Calu3 (cell line): Measurements from ENCODE around the gene EEIG2. TPM values are rescaled to one million over a fixed set of nuclear protein-coding genes. Genes with fewer than 3 reads are reported as not detected.
"Not testable (repeated sequence)": the region's sequence is repeated elsewhere in the genome, so short reads cannot be mapped to it uniquely, and the experiment has no call there.

ENCODE experiments used
- BruUV-seq: library from RNA; stranded (reverse); fragments of 400-500 nt; replicated peaks from 2 replicates; lab custom pipeline; 2021; lab: Mats Ljungman, UMichigan
- CTCF ChIA-PET: fragments of 300-600 bp; sonication (Branson Sonifier 250); formaldehyde crosslinking; loops from one replicate; lab custom pipeline; 2022; ENCODE audit warnings: antibody characterized with exemption; lab: Charles Lee
- DNase-seq: peaks from one replicate; pipeline ENCODE4 v3.0.0; 2022
- H3K27ac Mint-ChIP-seq: one replicate; pipeline ENCODE4 v1.8.0; 2022; ENCODE audit warnings: mixed read lengths; ENCODE audit not compliant: unreplicated experiment
- H3K27me3 Mint-ChIP-seq: one replicate; pipeline ENCODE4 v1.8.0; 2022; ENCODE audit warnings: mixed read lengths; ENCODE audit not compliant: unreplicated experiment
- H3K36me3 Mint-ChIP-seq: one replicate; pipeline ENCODE4 v1.8.0; 2022; ENCODE audit warnings: mild to moderate bottlenecking, moderate library complexity, mixed read lengths; ENCODE audit not compliant: insufficient read depth, unreplicated experiment
- H3K4me1 Mint-ChIP-seq: one replicate; pipeline ENCODE4 v1.8.0; 2022; ENCODE audit warnings: mild to moderate bottlenecking, low read depth, mixed read lengths; ENCODE audit not compliant: unreplicated experiment
- H3K4me3 Mint-ChIP-seq: one replicate; pipeline ENCODE4 v1.8.0; 2022; ENCODE audit warnings: mild to moderate bottlenecking, low read depth, moderate library complexity, mixed read lengths; ENCODE audit not compliant: unreplicated experiment
- H3K9me3 Mint-ChIP-seq: one replicate; pipeline ENCODE4 v1.8.0; 2022; ENCODE audit warnings: low read depth, mixed read lengths; ENCODE audit not compliant: unreplicated experiment
- intact Hi-C: fragments of 100-400 bp; cut with micrococcal nuclease; formaldehyde crosslinking; loops from one replicate; pipeline ENCODE4 v1.10.0; 2022; ENCODE audit not compliant: unreplicated experiment
- total RNA-seq: library from RNA; stranded (reverse); gene quantifications from 2 replicates; pipeline ENCODE4 v1.2.3, GENCODE V29; 2022
- TF ChIP-seq, protein P1 (sequence below): fragments of 200-600 bp; IDR thresholded peaks from one replicate; pipeline ENCODE4 v1.8.0; 2022; ENCODE audit warnings: antibody characterized with exemption; ENCODE audit not compliant: unreplicated experiment

EEIG2 gene
- total RNA-seq, 1 experiment from 2014 or later = 13.6 TPM

DNA sequence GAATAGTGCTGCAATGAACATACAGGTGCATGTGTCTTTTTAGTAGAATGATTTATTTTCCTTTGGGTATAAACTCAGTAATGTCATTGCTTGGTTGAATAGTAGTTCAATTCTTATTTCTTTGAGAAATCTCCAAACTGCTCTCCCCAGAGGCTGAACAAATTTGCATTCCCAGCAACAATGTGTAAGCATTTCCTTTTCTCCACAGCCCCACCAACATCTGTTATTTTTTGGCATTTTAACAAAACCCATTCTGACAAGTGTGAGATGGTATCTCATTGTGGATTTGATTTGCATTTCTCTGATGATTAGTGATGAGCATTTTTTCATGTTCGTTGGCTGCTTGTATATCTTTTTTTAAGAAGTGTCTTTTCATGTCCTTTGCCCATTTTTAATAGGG lies 21.9 kb upstream of the EEIG2 start:
- no peaks in the 10 kb centered on the region for H3K36me3 Mint-ChIP-seq
- H3K4me1 Mint-ChIP-seq = peaks cover 8% of the 10 kb centered on the region
- H3K27me3 Mint-ChIP-seq = no peaks in the 10 kb centered on the region
- CTCF ChIA-PET = no interaction called here
- H3K27ac Mint-ChIP-seq = no peak overlapping the region
- no TSS peak for BruUV-seq
- H3K9me3 Mint-ChIP-seq = peaks cover 2% of the 10 kb centered on the region
- intact Hi-C loops = no loop called here
- DNase-seq = no peak
- TF ChIP-seq, protein P1, sequence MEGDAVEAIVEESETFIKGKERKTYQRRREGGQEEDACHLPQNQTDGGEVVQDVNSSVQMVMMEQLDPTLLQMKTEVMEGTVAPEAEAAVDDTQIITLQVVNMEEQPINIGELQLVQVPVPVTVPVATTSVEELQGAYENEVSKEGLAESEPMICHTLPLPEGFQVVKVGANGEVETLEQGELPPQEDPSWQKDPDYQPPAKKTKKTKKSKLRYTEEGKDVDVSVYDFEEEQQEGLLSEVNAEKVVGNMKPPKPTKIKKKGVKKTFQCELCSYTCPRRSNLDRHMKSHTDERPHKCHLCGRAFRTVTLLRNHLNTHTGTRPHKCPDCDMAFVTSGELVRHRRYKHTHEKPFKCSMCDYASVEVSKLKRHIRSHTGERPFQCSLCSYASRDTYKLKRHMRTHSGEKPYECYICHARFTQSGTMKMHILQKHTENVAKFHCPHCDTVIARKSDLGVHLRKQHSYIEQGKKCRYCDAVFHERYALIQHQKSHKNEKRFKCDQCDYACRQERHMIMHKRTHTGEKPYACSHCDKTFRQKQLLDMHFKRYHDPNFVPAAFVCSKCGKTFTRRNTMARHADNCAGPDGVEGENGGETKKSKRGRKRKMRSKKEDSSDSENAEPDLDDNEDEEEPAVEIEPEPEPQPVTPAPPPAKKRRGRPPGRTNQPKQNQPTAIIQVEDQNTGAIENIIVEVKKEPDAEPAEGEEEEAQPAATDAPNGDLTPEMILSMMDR = no peak
- no peak overlapping the region for H3K4me3 Mint-ChIP-seq

DNA sequence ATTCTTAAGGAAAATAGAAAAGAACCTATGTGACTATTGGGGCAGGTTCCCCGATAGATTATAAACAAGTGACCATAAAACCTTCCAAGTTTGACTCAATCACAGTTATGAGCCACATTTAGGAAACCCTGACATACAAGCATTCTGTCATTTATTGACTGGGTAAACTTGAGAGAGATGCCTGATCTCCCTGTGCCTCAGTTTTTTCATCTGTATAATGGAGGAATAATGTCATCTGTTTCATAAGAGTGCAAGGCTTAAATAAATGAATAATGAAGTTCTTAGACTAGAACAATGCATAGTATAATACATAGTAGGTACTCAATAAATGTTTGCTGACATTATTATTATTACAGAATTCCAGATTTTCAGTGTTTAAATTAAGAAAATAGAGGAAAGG lies 18.9 kb upstream of the EEIG2 start:
- no peaks in the 10 kb centered on the region for H3K4me1 Mint-ChIP-seq
- CTCF ChIA-PET = no interaction called here
- no peak overlapping the region for H3K27ac Mint-ChIP-seq
- H3K36me3 Mint-ChIP-seq = no peaks in the 10 kb centered on the region
- H3K4me3 Mint-ChIP-seq = no peak overlapping the region
- no TSS peak for BruUV-seq
- intact Hi-C loops = no loop called here
- no peaks in the 10 kb centered on the region for H3K27me3 Mint-ChIP-seq
- TF ChIP-seq, protein P1 = no peak
- H3K9me3 Mint-ChIP-seq = peaks cover 2% of the 10 kb centered on the region
- no peak for DNase-seq

DNA sequence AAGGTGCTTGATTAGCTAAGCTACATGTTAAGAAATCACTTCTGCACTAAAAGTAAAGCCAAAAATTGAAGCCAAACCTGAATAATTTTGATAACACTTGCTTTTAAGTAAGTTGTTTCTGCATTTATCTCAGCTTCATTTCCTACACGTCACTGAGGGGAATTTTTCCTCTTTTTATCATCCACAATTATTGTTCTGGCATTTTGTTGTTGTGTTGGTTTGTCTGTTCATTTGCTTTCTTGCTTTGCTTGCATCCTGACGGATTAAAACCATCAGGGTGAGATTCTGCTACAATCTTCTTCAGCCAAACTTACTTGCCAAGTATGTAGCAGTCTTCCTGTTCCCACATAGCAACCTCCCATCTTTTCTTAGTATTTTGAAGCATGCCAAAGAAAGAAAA lies 18.0 kb upstream of the EEIG2 start:
- intact Hi-C loops = no loop called here
- Mint-ChIP-seq H3K4me1 (no peaks in the 10 kb centered on the region), H3K9me3 (peaks cover 2% of the 10 kb centered on the region), H3K27me3 (no peaks in the 10 kb centered on the region), H3K36me3 (no peaks in the 10 kb centered on the region), H3K4me3 (no peak overlapping the region), H3K27ac (no peak overlapping the region)
- CTCF ChIA-PET = no interaction called here
- no peak for DNase-seq
- no TSS peak for BruUV-seq
- TF ChIP-seq, protein P1 = no peak

DNA sequence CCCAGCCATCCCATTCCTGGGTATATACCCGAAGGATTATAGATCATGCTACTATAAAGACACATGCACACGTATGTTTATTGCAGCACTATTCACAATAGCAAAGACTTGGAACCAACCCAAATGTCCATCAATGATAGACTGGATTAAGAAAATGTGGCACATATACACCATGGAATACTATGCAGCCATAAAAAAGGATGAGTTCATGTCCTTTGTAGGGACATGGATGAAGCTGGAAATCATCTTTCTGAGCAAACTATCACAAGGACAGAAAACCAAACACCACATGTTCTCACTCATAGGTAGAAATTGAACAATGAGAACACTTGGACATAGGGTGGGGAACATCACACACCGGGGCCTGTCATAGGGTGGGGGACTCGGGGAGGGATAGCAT lies 12.4 kb upstream of the EEIG2 start:
- H3K27ac Mint-ChIP-seq, H3K9me3 Mint-ChIP-seq, BruUV-seq, CTCF ChIA-PET, H3K4me1 Mint-ChIP-seq, H3K36me3 Mint-ChIP-seq, DNase-seq, H3K27me3 Mint-ChIP-seq, H3K4me3 Mint-ChIP-seq, intact Hi-C loops: not testable (repeated sequence)

DNA sequence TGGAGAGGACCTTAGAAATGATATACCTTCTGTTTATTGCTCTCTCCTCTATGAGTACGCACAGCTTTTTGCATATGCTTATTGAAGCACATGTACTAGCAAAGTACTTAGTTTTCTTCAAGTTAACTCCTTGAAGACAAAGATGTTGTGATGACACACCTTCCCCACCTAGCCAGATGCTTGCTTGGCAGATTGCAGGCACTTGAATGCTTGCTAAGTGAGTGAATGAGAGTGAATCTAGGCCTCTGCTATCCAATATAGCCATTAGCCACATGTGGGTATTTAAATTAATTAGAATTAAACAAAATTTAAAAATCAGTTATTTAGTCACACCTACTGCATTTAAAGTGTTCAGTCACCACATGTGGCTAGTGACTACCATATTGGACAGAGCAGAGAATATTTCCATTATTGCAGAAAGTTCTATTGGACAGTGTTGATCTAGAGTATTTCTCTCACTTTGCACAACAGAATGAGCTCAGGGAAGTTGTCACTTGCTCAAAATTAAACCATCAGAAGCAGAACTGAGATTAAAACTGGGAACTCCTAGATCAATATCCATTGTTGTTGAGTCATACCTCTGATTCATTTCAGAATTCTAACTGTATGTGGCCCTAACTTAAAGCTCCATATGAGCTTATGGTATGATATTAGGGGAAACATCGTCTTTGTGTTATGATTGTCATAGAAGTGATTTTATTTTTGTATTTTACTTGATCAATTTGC lies 8.6 kb upstream of the EEIG2 start:
- DNase-seq = no peak
- TF ChIP-seq, protein P1 = no peak
- intact Hi-C loops = no loop called here
- H3K9me3 Mint-ChIP-seq = no peaks in the 10 kb centered on the region
- H3K4me3 Mint-ChIP-seq = no peak overlapping the region
- no TSS peak for BruUV-seq
- H3K4me1 Mint-ChIP-seq = no peaks in the 10 kb centered on the region
- CTCF ChIA-PET = interaction anchor here (1.1 kb wide), 1 partner anchor 9 kb away, joined by 3 read pairs; the partner anchor contains the start of gene EEIG2
- no peak overlapping the region for H3K27ac Mint-ChIP-seq
- no peaks in the 10 kb centered on the region for H3K27me3 Mint-ChIP-seq
- no peaks in the 10 kb centered on the region for H3K36me3 Mint-ChIP-seq
